HEK293 (cell line): ENCODE measurements around the gene ZNF574.
A peak's percentile ranks its signal among the peaks of the same experiment; 100 is the strongest.

Experiments used
- GFI1B ChIP-seq: fragments of 450-650 bp; formaldehyde crosslinking; IDR thresholded peaks from 2 replicates; pipeline ENCODE4 v1.5.1; 2016; ENCODE audit warnings: missing biosample characterization, missing genetic modification characterization
- KLF16 ChIP-seq: fragments of 450-650 bp; formaldehyde crosslinking; IDR thresholded peaks from 2 replicates; pipeline ENCODE4 v1.5.1; 2017; ENCODE audit warnings: missing biosample characterization, missing genetic modification characterization
- KLF7 ChIP-seq: fragments of 450-650 bp; formaldehyde crosslinking; IDR thresholded peaks from 2 replicates; pipeline ENCODE4 v1.5.1; 2016; ENCODE audit warnings: missing biosample characterization, missing genetic modification characterization, borderline replicate concordance
- PRDM1 ChIP-seq: fragments of 450-650 bp; formaldehyde crosslinking; IDR thresholded peaks from 2 replicates; pipeline ENCODE4; 2016; ENCODE audit warnings: missing biosample characterization, missing genetic modification characterization
- PRDM10 ChIP-seq: fragments of 450-650 bp; formaldehyde crosslinking; IDR thresholded peaks from 2 replicates; pipeline ENCODE4 v1.5.1; 2016; ENCODE audit warnings: missing biosample characterization, missing genetic modification characterization
- SCRT2 ChIP-seq: fragments of 450-650 bp; formaldehyde crosslinking; IDR thresholded peaks from 2 replicates; pipeline ENCODE4 v1.5.1; 2016; ENCODE audit warnings: missing biosample characterization, missing genetic modification characterization
- SETDB1 ChIP-seq: IDR thresholded peaks from one replicate; pipeline ENCODE4 v1.6.1; 2017; ENCODE audit warnings: mild to moderate bottlenecking, low read length, moderate library complexity, mixed read lengths; ENCODE audit not compliant: insufficient read length
- ZBTB48 ChIP-seq: fragments of 450-650 bp; formaldehyde crosslinking; IDR thresholded peaks from 2 replicates; pipeline ENCODE4 v1.5.1; 2016; ENCODE audit warnings: missing biosample characterization, missing genetic modification characterization
- ZBTB6 ChIP-seq: fragments of 450-650 bp; formaldehyde crosslinking; IDR thresholded peaks from 2 replicates; pipeline ENCODE4 v1.5.1; 2017; ENCODE audit warnings: missing biosample characterization, missing genetic modification characterization
- ZEB2 ChIP-seq: fragments of 450-650 bp; formaldehyde crosslinking; IDR thresholded peaks from 2 replicates; pipeline ENCODE4 v1.5.1; 2016; ENCODE audit warnings: missing biosample characterization, missing genetic modification characterization
- ZFP41 ChIP-seq: fragments of 450-650 bp; formaldehyde crosslinking; IDR thresholded peaks from 2 replicates; pipeline ENCODE4 v1.5.1; 2016; ENCODE audit warnings: missing biosample characterization, missing genetic modification characterization, borderline replicate concordance
- ZNF184 ChIP-seq: fragments of 450-650 bp; IDR thresholded peaks from 2 replicates; pipeline ENCODE4 v1.5.1; 2018; ENCODE audit warnings: missing biosample characterization, mild to moderate bottlenecking, missing genetic modification characterization
- ZNF19 ChIP-seq: fragments of 450-650 bp; formaldehyde crosslinking; IDR thresholded peaks from 2 replicates; pipeline ENCODE4; 2016; ENCODE audit warnings: missing biosample characterization, missing genetic modification characterization, low read depth
- ZNF292 ChIP-seq: fragments of 450-650 bp; formaldehyde crosslinking; IDR thresholded peaks from 2 replicates; pipeline ENCODE4 v1.5.1; 2016; ENCODE audit warnings: low read depth, missing biosample characterization, missing genetic modification characterization, borderline replicate concordance
- ZNF324 ChIP-seq: fragments of 450-650 bp; formaldehyde crosslinking; IDR thresholded peaks from 2 replicates; pipeline ENCODE4 v1.5.1; 2016; ENCODE audit warnings: missing biosample characterization, missing genetic modification characterization
- ZNF391 ChIP-seq: fragments of 450-650 bp; formaldehyde crosslinking; IDR thresholded peaks from 2 replicates; pipeline ENCODE4 v1.5.1; 2016; ENCODE audit warnings: low read depth, missing biosample characterization, missing genetic modification characterization, borderline replicate concordance
- ZNF639 ChIP-seq: fragments of 450-650 bp; formaldehyde crosslinking; IDR thresholded peaks from 2 replicates; pipeline ENCODE4 v1.5.1; 2016; ENCODE audit warnings: missing biosample characterization, missing genetic modification characterization
- ZNF654 ChIP-seq: fragments of 450-650 bp; formaldehyde crosslinking; IDR thresholded peaks from 2 replicates; pipeline ENCODE4 v1.5.1; 2016; ENCODE audit warnings: low read depth, missing biosample characterization, missing genetic modification characterization
- ZNF692 ChIP-seq: fragments of 450-650 bp; formaldehyde crosslinking; IDR thresholded peaks from 2 replicates; pipeline ENCODE4 v1.5.1; 2016; ENCODE audit warnings: missing biosample characterization, missing genetic modification characterization
- ZNF837 ChIP-seq: fragments of 450-650 bp; formaldehyde crosslinking; IDR thresholded peaks from 2 replicates; pipeline ENCODE4 v1.5.1; 2016; ENCODE audit warnings: missing biosample characterization, missing genetic modification characterization
- TF ChIP-seq, protein P1 (sequence below): fragments of 450-650 bp; formaldehyde crosslinking; IDR thresholded peaks from 2 replicates; pipeline ENCODE4 v1.5.1; 2016; ENCODE audit warnings: missing biosample characterization, missing genetic modification characterization

The ZNF574 gene

GRCh38 chr19:42108527-42109389 lies 32.8 kb downstream of the ZNF574 start (continued):
- TF ChIP-seq ZFP41 (no peak), PRDM10 (peak; percentile 67), SCRT2 (no peak), KLF16 (tag by site-specific recombination) (peak; percentile 65; the same call in 1 of the 2 replicates), ZNF391 (peak; percentile 80; the same call in 1 of the 2 replicates), ZNF837 (tag by site-specific recombination) (no peak), ZEB2 (tag by site-specific recombination) (no peak), ZNF639 (tag by site-specific recombination) (0 out of 2 replicates have a peak, but pooled peaks have one; percentile 47), ZBTB6 (tag by site-specific recombination) (no peak), SETDB1 (no peak), ZNF292 (no peak), ZNF324 (no peak), ZNF692 (tag by site-specific recombination) (peak; percentile 53), ZNF184 (no peak), ZNF19 (tag by site-specific recombination) (no peak), GFI1B (tag by site-specific recombination) (no peak), KLF7 (tag by site-specific recombination) (no peak), ZBTB48 (0 out of 2 replicates have a peak, but pooled peaks have one; percentile 31), PRDM1 (tag by site-specific recombination) (peak; percentile 43; the same call in 1 of the 2 replicates), ZNF654 (tag by site-specific recombination) (peak; percentile 100)
- TF ChIP-seq, protein P1, sequence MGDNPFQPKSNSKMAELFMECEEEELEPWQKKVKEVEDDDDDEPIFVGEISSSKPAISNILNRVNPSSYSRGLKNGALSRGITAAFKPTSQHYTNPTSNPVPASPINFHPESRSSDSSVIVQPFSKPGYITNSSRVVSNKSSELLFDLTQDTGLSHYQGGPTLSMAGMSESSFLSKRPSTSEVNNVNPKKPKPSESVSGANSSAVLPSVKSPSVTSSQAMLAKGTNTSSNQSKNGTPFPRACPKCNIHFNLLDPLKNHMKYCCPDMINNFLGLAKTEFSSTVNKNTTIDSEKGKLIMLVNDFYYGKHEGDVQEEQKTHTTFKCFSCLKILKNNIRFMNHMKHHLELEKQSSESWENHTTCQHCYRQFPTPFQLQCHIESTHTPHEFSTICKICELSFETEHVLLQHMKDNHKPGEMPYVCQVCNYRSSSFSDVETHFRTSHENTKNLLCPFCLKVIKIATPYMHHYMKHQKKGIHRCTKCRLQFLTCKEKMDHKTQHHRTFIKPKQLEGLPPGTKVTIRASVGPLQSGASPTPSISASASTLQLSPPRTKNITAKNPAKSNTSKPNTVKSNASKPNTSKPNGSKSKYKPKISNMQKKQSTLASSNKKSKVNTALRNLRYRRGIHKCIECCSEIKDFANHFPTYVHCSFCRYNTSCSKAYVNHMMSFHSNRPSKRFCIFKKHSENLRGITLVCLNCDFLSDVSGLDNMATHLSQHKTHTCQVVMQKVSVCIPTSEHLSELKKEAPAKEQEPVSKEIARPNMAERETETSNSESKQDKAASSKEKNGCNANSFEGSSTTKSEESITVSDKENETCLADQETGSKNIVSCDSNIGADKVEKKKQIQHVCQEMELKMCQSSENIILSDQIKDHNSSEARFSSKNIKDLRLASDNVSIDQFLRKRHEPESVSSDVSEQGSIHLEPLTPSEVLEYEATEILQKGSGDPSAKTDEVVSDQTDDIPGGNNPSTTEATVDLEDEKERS (tag by site-specific recombination), result no peak
